T47D (cell line): ENCODE measurements around the gene RASGRF1.
"Not testable (repeated sequence)": the region's sequence is repeated elsewhere in the genome, so short reads cannot be mapped to it uniquely, and the experiment has no call there.

Experiments used
- DNase-seq, 2 experiments: peaks; one replicate each; pipeline versions ENCODE4 v3.0.0 to v3.0.0-alpha.2; 2011 to 2012; ENCODE audit warnings: low read depth in 1 of 2, low spot score in 1 of 2
- JUND ChIP-seq: IDR thresholded peaks from 2 replicates; pipeline ENCODE4 v1.6.1; 2012; ENCODE audit warnings: low read depth
- in situ Hi-C: cut with HindIII; loops from 2 replicates; pipeline ENCODE4 v1.10.0; 2016; ENCODE audit warnings: low sequenced_read_pairs, low pct_unique_long_range_greater_than_20kb

RASGRF1 gene

GRCh38 chr15:78933823-78934654 lies 156.5 kb downstream of the RASGRF1 start:
- in situ Hi-C loops: no loop called here
- no peak for TF ChIP-seq JUND
- DNase-seq: peak; percentile 67 to 70

- no peak for DNase-seq
- no peak for TF ChIP-seq JUND
- in situ Hi-C loops: no loop called here
Observed at GRCh38 chr15:78933187-78933822, 157.3 kb downstream of the RASGRF1 start.

GRCh38 chr15:78932258-78932808 lies 158.2 kb downstream of the RASGRF1 start:
- in situ Hi-C loops: no loop called here
- TF ChIP-seq JUND: no peak
- DNase-seq: no peak

GRCh38 chr15:78931439-78932257 lies 158.9 kb downstream of the RASGRF1 start:
- peak in 1 of 2 experiments; percentile 60 for DNase-seq
- no peak for TF ChIP-seq JUND
- in situ Hi-C loops: no loop called here

- peak; percentile 56 to 97 for DNase-seq
- in situ Hi-C loops: no loop called here
- TF ChIP-seq JUND: peak; percentile 62; the same call in 1 of the 2 replicates
Observed at GRCh38 chr15:78930577-78931388, 159.8 kb downstream of the RASGRF1 start.

GRCh38 chr15:78929536-78930264 lies 160.9 kb downstream of the RASGRF1 start:
- peak; percentile 17; the same call in 1 of the 2 replicates for TF ChIP-seq JUND
- peak; percentile 85 to 97 for DNase-seq
- in situ Hi-C loops: no loop called here

- in situ Hi-C loops: no loop called here
- DNase-seq: no peak
- no peak for TF ChIP-seq JUND
Observed at GRCh38 chr15:78928616-78929093, 161.9 kb downstream of the RASGRF1 start.

- in situ Hi-C loops, DNase-seq: not testable (repeated sequence)
Observed at GRCh38 chr15:78928176-78928575, 162.4 kb downstream of the RASGRF1 start.

GRCh38 chr15:78927077-78927790 lies 163.3 kb downstream of the RASGRF1 start:
- TF ChIP-seq JUND: no peak
- in situ Hi-C loops: no loop called here
- no peak for DNase-seq

GRCh38 chr15:78925956-78926743 lies 164.4 kb downstream of the RASGRF1 start:
- TF ChIP-seq JUND: no peak
- in situ Hi-C loops: no loop called here
- DNase-seq: peak in 1 of 2 experiments; percentile 42
